Mesendoderm (in vitro differentiated cells): ENCODE data around the gene MESP1.
"Not testable (repeated sequence)": the region's sequence is repeated elsewhere in the genome, so short reads cannot be mapped to it uniquely, and the experiment has no call there.

Experiments
- DNase-seq: peaks from one replicate; pipeline ENCODE4 v3.0.0; 2013
- H2AK5ac ChIP-seq: 2 replicates; pipeline ENCODE4 v1.6.1; 2013; ENCODE audit warnings: low read length, inconsistent platforms
- H2BK120ac ChIP-seq: 2 replicates; pipeline ENCODE4 v1.6.1; 2013; ENCODE audit warnings: low read depth, mild to moderate bottlenecking, low read length, moderate library complexity, mixed read lengths
- H2BK15ac ChIP-seq: replicated peaks from 2 replicates; pipeline ENCODE4 v1.6.1; 2013; ENCODE audit warnings: low read depth, mild to moderate bottlenecking, moderate library complexity
- H2BK5ac ChIP-seq: 2 replicates; pipeline ENCODE4 v1.6.1; 2013; ENCODE audit warnings: low read length, inconsistent platforms
- H3K18ac ChIP-seq: 2 replicates; pipeline ENCODE4 v1.6.1; 2013; ENCODE audit warnings: mild to moderate bottlenecking, low read length, mixed read lengths
- H3K23ac ChIP-seq: one replicate; pipeline ENCODE4 v1.6.1; 2013; ENCODE audit warnings: low read length
- H3K27ac ChIP-seq: 2 replicates; pipeline ENCODE4 v1.5.1; 2013; ENCODE audit warnings: low read depth, mild to moderate bottlenecking, inconsistent platforms, low read length, moderate library complexity
- H3K27me3 ChIP-seq: 2 replicates; pipeline ENCODE4 v1.6.1; 2013; ENCODE audit warnings: low read length, control low read depth, mild to moderate bottlenecking, inconsistent platforms; ENCODE audit not compliant: insufficient read depth, poor library complexity
- H3K36me3 ChIP-seq: 2 replicates; pipeline ENCODE4 v1.6.1; 2013; ENCODE audit warnings: low read length, inconsistent platforms; ENCODE audit not compliant: control insufficient read depth, insufficient read depth
- H3K4ac ChIP-seq: one replicate; pipeline ENCODE4 v1.6.1; 2013; ENCODE audit warnings: low read depth, mild to moderate bottlenecking, low read length, moderate library complexity
- H3K4me1 ChIP-seq: 2 replicates; pipeline ENCODE4 v1.6.1; 2013; ENCODE audit warnings: low read depth, low read length, inconsistent platforms; ENCODE audit not compliant: control insufficient read depth
- H3K4me2 ChIP-seq: 2 replicates; pipeline ENCODE4 v1.6.1; 2013; ENCODE audit warnings: low read length
- H3K4me3 ChIP-seq: 2 replicates; pipeline ENCODE4 v1.5.1; 2013; ENCODE audit warnings: mild to moderate bottlenecking, low read length
- H3K56ac ChIP-seq: one replicate; pipeline ENCODE4 v1.6.1; 2013; ENCODE audit warnings: low read length
- H3K79me1 ChIP-seq: 2 replicates; pipeline ENCODE4 v1.6.1; 2013; ENCODE audit warnings: low read length, inconsistent platforms
- H3K79me2 ChIP-seq: 2 replicates; pipeline ENCODE4 v1.6.1; 2013; ENCODE audit warnings: mild to moderate bottlenecking, low read length; ENCODE audit not compliant: control insufficient read depth, insufficient read depth
- H3K9ac ChIP-seq: 2 replicates; pipeline ENCODE4 v1.6.1; 2013; ENCODE audit warnings: low read length, inconsistent platforms
- H4K5ac ChIP-seq: one replicate; pipeline ENCODE4 v1.6.1; 2013; ENCODE audit warnings: low read length
- H4K8ac ChIP-seq: one replicate; pipeline ENCODE4 v1.6.1; 2013; ENCODE audit warnings: low read depth, mild to moderate bottlenecking, control low read depth, low read length, moderate library complexity
- WGBS: extraction: QIAGEN DNeasy Blood & Tissue Kit; methylation state at CpG from one replicate; pipeline ENCODE4 v1.1.7; 2013; ENCODE audit warnings: low lambda C conversion rate, missing lambda C conversion rate; ENCODE audit not compliant: insufficient coverage; ENCODE audit errors: extremely low coverage; 5-methylcytosine and 5-hydroxymethylcytosine counted together

MESP1 gene

DNA sequence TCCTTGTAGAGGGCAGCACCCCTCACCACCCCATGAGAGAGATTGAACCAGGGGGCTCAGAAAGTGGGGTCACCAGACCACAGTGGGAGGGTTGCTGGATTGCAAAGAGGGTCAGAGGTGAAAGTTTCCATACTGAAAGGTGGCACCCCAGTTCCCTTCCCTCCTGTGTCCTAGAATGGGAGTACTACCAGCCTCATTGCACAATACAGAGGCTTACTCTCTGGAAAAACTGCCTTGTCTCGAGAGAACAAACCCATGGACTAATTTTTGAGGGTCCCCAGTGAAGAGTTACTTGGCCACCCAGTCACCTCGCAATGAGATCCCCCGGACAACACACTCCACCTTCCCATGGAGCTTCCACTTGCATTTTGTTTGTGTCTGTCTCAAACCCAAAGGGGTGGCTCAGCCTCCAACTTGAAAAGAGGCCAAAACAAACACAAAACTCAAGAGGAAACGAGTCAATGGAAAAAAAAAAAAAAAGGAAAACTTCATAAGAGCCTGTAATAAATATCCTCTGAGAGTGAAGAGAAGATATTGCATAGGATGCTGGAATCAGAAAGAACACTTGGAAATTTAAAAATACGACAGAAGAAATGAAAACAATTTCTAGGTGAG is 43.7 kb upstream of the MESP1 start:
- Histone ChIP-seq H3K23ac (no peak overlapping the region), H2BK5ac (no peak overlapping the region), H4K5ac (no peak overlapping the region), H3K36me3 (no peaks in the 10 kb centered on the region), H4K8ac (no peak overlapping the region), H3K79me1 (no peaks in the 10 kb centered on the region), H3K4me3 (no peak overlapping the region), H3K9ac (no peak overlapping the region), H3K56ac (no peak overlapping the region), H2BK120ac (no peak overlapping the region), H3K4me1 (no peaks in the 10 kb centered on the region), H2AK5ac (no peak overlapping the region), H3K79me2 (no peaks in the 10 kb centered on the region), H3K4me2 (no peak overlapping the region), H3K18ac (no peak overlapping the region), H3K4ac (no peak overlapping the region), H3K27me3 (no peaks in the 10 kb centered on the region), H2BK15ac (no peak overlapping the region), H3K27ac (no peak overlapping the region)
- no peak for DNase-seq
- no CpG with 5 or more reads among the region's 5 CpGs for WGBS

DNA sequence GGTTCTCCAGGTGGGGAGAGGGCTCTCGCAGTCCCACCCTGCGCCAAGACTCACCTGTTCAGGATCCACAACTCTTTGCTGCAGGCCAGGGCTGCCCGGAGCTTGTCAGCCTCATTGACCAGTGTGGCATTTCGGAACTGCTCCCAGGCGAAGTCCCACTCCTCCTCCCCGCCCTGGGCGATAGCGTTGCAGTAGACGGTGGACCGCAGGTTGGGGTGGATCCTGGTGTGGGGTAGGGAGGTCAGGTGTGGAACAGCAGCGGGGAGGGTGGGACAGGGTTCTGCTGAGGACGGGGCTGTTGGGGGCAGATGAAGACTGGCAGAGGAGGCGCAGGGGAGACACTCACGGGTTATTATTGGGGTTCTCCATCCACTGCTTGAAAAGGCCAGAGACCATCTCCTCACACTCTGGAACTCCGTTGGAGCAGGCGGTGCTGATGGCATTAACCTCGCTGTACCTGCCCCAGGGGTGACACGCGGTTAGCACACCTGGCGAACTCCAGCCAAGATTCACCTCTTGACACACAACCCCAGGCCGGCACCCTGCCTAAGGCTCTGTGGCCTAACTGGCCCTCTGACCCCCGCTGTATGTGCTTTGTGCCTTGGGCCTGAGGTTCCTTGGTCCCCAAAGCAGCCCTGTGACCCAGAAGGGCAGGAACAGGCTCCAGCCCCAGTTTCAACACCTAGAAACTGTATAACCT is 41.2 kb upstream of the MESP1 start:
- no peak overlapping the region for H2AK5ac ChIP-seq
- no peak overlapping the region for H3K27ac ChIP-seq
- H3K79me1 ChIP-seq = no peaks in the 10 kb centered on the region
- no peak overlapping the region for H3K9ac ChIP-seq
- H3K23ac ChIP-seq = no peak overlapping the region
- H3K18ac ChIP-seq = no peak overlapping the region
- no peak overlapping the region for H2BK15ac ChIP-seq
- no peak overlapping the region for H3K4me2 ChIP-seq
- H4K5ac ChIP-seq = no peak overlapping the region
- no peaks in the 10 kb centered on the region for H3K27me3 ChIP-seq
- no peak overlapping the region for H2BK120ac ChIP-seq
- no peak for DNase-seq
- no peak overlapping the region for H3K4me3 ChIP-seq
- no peaks in the 10 kb centered on the region for H3K4me1 ChIP-seq
- WGBS = no CpG with 5 or more reads among the region's 22 CpGs
- no peaks in the 10 kb centered on the region for H3K79me2 ChIP-seq
- H3K4ac ChIP-seq = no peak overlapping the region
- no peak overlapping the region for H2BK5ac ChIP-seq
- no peaks in the 10 kb centered on the region for H3K36me3 ChIP-seq
- H3K56ac ChIP-seq = no peak overlapping the region
- no peak overlapping the region for H4K8ac ChIP-seq

DNA sequence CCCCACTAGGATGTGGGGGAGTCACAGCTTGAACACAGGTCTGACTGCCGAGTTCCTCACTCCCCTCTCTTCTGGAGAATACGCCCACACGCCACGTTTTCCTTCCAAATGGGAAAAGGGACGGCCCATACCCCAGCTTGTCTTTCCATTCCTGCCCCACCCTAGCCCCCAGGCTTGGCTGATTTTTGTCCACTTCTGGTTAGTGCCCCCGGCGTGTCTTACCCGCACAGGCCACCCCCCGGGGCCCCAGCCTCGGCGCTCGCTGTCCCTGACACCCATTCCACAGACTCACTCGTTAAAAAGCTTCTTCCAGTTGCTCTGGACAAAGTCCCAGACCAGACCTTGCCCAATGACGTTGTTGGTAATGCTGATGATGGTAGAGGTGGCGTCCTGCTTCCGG is 39.6 kb upstream of the MESP1 start:
- H3K23ac ChIP-seq = no peak overlapping the region
- H3K79me2 ChIP-seq = no peaks in the 10 kb centered on the region
- no peak overlapping the region for H4K5ac ChIP-seq
- H3K27ac ChIP-seq = no peak overlapping the region
- no peak overlapping the region for H3K18ac ChIP-seq
- H2AK5ac ChIP-seq = no peak overlapping the region
- no peak overlapping the region for H2BK5ac ChIP-seq
- H3K36me3 ChIP-seq = no peaks in the 10 kb centered on the region
- no peak overlapping the region for H3K4me2 ChIP-seq
- no peaks in the 10 kb centered on the region for H3K79me1 ChIP-seq
- H3K4ac ChIP-seq = no peak overlapping the region
- H3K56ac ChIP-seq = no peak overlapping the region
- no CpG with 5 or more reads among the region's 16 CpGs for WGBS
- H3K9ac ChIP-seq = no peak overlapping the region
- H3K4me1 ChIP-seq = no peaks in the 10 kb centered on the region
- no peak for DNase-seq
- H3K27me3 ChIP-seq = no peaks in the 10 kb centered on the region
- no peak overlapping the region for H2BK120ac ChIP-seq
- no peak overlapping the region for H3K4me3 ChIP-seq
- no peak overlapping the region for H2BK15ac ChIP-seq
- no peak overlapping the region for H4K8ac ChIP-seq

DNA sequence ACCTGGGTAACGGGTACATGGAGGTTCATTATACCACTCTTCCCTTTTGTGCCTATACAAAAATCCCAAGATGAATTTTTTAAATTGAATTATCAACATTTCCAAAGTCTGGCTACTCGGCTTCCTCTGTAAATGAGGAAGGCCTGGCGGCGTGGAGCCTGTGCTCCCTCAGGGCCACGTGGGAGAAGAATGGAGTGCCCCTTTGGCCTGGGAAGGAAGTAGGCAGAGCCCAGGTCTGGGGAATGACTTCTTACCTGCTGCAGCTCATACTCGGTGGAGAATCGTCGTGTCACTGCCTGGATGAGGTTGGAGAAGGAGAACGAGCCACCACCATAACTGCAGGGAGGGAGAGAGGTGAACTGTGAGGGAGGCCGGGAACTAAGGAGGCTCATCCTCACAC is 39.2 kb upstream of the MESP1 start:
- no peak overlapping the region for H4K8ac ChIP-seq
- DNase-seq = no peak

DNA sequence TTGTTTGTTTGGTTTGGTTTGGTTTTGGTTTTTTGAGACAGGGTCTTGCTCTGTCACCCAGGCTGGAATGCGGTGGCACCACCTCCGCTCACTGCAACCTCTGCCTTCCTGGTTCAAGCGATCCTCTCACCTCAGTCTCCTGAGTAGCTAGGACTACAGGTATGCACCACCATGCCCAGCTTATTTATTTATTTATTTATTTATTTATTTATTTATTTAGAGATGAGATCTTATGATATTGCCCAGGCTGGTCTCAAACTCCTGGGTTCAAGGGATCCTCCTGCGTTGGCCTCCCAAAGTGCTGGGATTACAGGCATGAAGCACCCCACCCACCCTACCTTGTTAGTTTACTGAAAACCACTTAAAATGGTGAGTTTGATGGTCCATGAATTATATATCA is 37.5 kb upstream of the MESP1 start:
- not testable (repeated sequence) for H2BK15ac ChIP-seq, H2AK5ac ChIP-seq, H2BK5ac ChIP-seq, H3K18ac ChIP-seq, H3K27ac ChIP-seq, H3K4me2 ChIP-seq, H3K27me3 ChIP-seq, H3K4me1 ChIP-seq, H3K9ac ChIP-seq, H3K36me3 ChIP-seq, H3K79me2 ChIP-seq, H3K4ac ChIP-seq, H4K5ac ChIP-seq, DNase-seq, H3K79me1 ChIP-seq, H4K8ac ChIP-seq, H3K4me3 ChIP-seq, H3K56ac ChIP-seq, H2BK120ac ChIP-seq, H3K23ac ChIP-seq
- WGBS = no CpG with 5 or more reads among the region's 4 CpGs

More for the DNA sequence above, 39.2 kb upstream of the MESP1 start:
- Histone ChIP-seq H3K18ac (no peak overlapping the region), H3K4me1 (no peaks in the 10 kb centered on the region), H3K36me3 (no peaks in the 10 kb centered on the region), H3K56ac (no peak overlapping the region), H3K27ac (no peak overlapping the region), H2BK5ac (no peak overlapping the region), H3K27me3 (no peaks in the 10 kb centered on the region), H2BK15ac (no peak overlapping the region), H3K79me2 (no peaks in the 10 kb centered on the region), H2AK5ac (no peak overlapping the region), H3K79me1 (no peaks in the 10 kb centered on the region), H3K4me2 (no peak overlapping the region), H3K9ac (no peak overlapping the region), H3K4ac (no peak overlapping the region), H2BK120ac (no peak overlapping the region), H4K5ac (no peak overlapping the region), H3K4me3 (no peak overlapping the region), H3K23ac (no peak overlapping the region)
- no CpG with 5 or more reads among the region's 10 CpGs for WGBS

DNA sequence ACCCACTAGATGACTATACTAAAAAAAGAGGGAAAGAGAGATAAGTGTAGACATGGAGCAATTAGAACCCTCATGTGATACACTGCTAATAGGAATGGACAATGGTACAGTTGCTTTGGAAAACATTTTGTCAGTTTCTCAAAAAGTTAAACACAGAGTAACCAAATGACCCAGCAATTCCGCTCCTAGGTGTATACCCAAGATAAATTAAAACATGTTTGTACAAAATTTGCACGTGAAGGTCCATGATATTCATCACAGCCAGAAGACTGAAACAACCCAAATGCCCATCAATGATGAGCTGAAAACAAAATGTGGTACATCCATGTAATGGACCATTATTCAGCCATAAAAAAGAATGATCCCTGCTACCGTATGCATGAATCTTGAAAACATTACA is 36.9 kb upstream of the MESP1 start:
- H4K8ac ChIP-seq = no peak overlapping the region
- H3K56ac ChIP-seq = no peak overlapping the region
- H2BK120ac ChIP-seq = no peak overlapping the region
- peaks cover 13% of the 10 kb centered on the region for H3K4me1 ChIP-seq
- H3K36me3 ChIP-seq = no peaks in the 10 kb centered on the region
- no peaks in the 10 kb centered on the region for H3K79me2 ChIP-seq
- no peak overlapping the region for H2AK5ac ChIP-seq
- no peak overlapping the region for H3K27ac ChIP-seq
- no peak overlapping the region for H3K4me2 ChIP-seq
- H3K4me3 ChIP-seq = no peak overlapping the region
- no peak overlapping the region for H3K4ac ChIP-seq
- WGBS = no CpG with 5 or more reads among the region's 3 CpGs
- H2BK15ac ChIP-seq = no peak overlapping the region
- no peak overlapping the region for H3K18ac ChIP-seq
- no peak overlapping the region for H2BK5ac ChIP-seq
- H3K27me3 ChIP-seq = no peaks in the 10 kb centered on the region
- no peak overlapping the region for H3K23ac ChIP-seq
- no peak overlapping the region for H3K9ac ChIP-seq
- H4K5ac ChIP-seq = no peak overlapping the region
- no peaks in the 10 kb centered on the region for H3K79me1 ChIP-seq
- no peak for DNase-seq
